IPS-11a (cell line): ENCODE results near the gene KHDRBS2.

Source experiments
- H3K4me3 ChIP-seq: one replicate; pipeline ENCODE4 v1.5.1; 2013; ENCODE audit warnings: low read depth, low read length, control low read depth

The KHDRBS2 gene

DNA sequence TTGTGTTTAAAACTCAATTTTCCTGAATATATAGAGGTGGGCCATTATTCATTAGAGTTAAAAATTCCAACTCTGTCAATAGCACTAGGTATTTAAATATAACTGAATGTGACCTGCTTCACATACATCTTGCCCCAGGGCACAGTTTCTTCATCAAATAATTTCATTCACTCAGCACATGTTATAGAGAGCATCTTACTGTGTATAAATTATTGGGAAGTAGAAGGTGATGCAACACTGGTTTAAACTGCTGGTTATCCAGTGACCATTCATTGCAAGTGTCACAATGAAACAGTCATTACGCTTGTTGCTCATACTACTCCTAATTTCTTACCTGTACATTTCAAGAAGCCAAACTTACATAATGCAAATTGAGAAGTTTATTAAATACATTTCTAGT lies 93.4 kb downstream of the KHDRBS2 start:
- H3K4me3 ChIP-seq: no peak overlapping the region

DNA sequence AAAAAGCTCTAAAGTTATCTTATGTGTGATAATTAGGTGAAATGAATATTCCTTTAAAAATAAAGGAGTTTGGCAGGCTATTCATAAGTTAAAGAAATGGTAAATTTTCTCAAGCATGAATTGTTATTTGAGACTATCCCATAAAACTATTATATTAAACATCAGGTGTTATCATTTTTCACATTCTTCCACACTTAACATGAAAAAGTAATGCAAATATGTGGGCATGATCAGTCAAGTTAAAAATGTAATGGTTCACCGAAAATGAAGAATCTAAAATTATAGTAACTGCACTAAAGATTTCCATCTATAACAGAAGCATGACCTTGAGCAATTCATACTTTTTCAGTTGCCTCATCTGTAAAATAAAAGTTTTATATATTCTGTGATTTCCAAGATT lies 110.8 kb downstream of the KHDRBS2 start:
- H3K4me3 ChIP-seq: no peak overlapping the region

DNA sequence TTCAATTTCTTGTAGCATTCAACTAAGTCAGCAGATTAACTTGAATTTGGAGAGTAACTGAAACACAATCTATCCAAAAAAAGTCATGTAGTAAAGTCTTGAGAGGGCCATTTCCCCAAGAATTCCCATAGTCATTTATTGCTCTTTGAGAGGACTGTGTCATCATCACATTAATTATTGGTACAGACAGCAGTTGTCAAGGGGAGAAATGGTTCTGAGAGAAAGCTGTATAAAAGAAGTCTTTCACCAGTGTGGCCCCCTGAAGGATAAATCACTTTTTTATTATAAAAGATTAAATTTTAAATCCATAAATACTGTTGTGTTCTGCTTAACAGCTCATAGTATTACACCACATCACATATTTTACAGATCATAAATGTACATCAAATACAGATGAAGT lies 111.5 kb downstream of the KHDRBS2 start:
- no peak overlapping the region for H3K4me3 ChIP-seq

DNA sequence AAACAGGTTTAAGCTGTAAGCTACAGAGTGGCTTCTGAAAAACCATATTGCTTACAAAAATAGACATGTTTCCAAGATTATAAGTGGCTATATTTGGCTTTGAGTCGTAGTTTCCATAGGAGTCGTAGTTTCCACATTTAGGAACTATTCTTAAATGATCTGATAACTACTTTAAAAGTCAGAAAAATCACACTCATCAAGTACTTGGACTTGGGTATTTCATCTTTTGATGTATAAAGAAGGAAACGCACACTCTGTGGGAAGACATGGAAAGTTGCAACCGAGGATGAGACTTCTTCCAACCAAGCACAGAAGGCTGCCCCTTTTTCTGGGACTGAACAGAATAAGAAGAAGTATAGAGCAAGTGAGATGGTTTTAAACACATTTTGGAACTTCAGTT lies 118.3 kb downstream of the KHDRBS2 start:
- H3K4me3 ChIP-seq: no peak overlapping the region

DNA sequence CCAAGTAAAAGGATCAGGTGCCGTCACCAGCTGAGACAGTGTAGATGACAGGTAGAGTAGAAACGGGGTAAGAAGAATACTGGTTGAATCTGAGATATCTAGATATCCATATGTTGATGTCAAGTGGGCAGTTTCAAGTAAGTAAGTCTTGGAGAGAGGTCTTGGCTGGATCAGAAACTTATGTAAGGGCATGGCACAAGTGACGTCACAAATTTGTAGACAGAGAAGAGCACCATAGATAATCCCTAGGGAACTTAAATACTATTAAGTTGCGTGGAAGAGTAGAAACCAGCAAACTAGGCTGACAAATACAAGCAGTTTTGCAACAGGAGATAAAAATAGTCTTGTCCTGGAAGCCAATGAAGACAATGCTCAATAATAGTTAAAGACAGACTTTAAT lies 123.2 kb downstream of the KHDRBS2 start:
- no peak overlapping the region for H3K4me3 ChIP-seq

DNA sequence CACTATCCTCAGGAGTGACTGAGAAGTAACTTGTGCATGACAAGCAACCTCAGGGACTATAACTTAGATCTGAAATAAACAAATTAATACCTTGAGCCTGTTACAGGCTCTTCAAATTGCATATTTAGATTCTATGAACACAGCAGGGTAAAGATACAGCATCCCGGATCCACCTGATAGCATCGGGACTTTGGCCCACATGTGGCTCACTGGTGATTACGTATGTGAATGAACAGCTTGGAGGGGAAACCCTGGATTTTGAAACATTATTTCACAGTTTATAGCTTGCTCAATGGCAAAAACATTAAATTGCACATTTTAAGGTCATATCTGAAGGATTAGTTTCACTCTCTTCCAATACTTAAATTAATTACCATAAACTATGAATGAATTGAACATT lies 133.2 kb downstream of the KHDRBS2 start:
- no peak overlapping the region for H3K4me3 ChIP-seq

DNA sequence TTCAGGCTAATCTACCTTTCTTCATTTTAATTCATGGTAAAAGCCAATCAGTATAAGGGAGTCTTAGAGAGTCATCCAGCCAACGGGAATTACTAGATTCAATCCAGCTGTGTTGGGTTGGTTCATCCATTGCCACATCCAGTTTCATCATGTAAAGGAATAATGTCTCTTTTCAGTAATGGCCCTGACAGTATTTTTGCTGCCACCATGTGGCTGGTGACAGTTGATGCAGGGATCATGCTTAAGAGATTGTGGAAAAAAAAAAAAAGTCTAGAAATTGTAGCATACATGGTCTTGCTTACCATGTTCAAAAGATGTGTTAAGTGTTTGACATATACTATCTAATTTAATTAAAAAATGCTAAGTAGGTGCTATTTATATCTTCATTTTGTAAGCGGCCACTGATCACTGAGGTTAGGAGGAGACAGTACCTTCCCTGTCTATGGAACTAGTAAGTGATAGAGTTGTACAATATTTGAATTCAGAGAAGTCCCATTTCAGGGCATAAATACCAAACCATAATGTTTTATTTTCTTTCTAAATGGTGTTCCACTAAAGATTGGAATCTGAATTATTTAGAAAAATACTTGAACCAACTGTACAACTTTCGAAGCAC lies 135.9 kb downstream of the KHDRBS2 start:
- H3K4me3 ChIP-seq: no peak overlapping the region

DNA sequence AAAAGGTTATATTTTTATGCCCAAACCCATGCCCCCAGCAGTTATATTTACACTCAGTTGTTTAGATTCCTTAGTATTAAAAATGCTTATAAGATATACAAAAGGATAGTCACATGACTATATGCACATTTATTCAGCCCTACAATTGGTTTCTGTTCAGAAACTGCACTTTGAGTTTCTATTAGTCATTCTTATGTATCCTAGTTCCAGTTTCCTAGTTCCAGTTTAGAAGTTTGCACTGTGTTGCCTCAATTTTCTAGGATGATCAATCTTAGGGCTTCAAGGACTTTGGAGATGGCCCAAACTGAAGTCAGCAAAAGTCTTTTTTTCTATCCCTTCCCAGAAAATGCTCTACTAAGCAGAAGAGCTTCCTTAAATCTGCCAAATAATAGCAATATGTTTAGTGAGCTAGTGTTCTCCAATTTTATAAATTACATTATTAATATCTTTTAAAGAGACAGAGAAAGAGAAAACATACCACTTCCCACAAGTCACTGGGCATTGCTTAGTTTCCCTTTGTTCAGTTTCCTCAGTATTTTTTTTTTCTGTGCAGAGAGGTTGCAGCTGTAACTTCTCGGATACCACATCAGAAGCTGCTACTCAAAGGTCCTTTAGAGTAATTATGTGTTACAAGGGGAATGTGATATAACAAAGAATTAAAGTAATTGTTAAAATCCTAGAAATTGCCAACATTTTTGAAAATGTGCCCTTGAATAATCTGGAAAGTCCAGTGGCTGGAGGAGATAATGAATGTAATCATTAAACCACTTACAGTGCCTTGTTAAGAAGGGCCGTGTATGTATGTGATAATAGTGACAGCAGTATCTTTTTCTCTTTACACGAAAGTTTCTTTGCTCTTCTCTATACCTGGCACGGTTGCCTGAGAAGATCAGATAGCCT lies 138.8 kb downstream of the KHDRBS2 start:
- no peak overlapping the region for H3K4me3 ChIP-seq

DNA sequence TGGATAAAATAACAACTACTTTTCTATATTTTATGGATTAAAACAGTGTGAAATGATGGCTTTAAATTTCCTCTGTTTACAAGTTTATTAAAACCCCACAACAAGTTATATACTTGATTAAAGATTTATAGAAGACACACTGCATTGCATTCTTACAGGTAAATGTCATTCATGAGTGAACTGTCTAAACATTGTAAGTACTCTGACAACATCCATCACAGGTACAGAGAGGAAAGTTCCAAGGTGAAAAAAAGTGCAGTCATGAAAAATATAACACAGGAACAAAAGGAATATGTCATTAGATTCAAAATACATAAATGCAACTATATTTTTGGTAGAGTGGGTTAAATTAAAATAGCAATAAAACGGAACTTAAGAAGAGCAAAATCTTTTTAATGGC lies 156.9 kb downstream of the KHDRBS2 start:
- H3K4me3 ChIP-seq: no peak overlapping the region

DNA sequence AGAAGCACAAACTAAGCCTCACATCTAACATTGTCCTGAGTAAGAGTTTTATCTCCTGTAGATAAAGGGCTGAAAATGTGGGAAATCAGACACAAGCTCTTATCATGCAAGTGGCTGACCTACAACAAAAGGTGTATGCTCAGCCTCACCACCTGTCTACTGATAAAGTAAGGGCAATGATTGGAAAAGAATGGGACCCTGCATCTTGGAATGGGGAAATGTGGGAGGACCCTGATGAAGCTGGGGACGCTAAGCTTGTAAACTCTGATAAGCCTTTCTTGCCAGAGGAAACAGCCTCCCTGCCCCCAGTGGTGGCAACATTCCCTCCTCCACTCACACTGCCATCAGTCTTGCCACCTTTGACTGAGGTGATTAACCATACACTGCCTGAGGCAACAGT lies 166.6 kb downstream of the KHDRBS2 start:
- no peak overlapping the region for H3K4me3 ChIP-seq

DNA sequence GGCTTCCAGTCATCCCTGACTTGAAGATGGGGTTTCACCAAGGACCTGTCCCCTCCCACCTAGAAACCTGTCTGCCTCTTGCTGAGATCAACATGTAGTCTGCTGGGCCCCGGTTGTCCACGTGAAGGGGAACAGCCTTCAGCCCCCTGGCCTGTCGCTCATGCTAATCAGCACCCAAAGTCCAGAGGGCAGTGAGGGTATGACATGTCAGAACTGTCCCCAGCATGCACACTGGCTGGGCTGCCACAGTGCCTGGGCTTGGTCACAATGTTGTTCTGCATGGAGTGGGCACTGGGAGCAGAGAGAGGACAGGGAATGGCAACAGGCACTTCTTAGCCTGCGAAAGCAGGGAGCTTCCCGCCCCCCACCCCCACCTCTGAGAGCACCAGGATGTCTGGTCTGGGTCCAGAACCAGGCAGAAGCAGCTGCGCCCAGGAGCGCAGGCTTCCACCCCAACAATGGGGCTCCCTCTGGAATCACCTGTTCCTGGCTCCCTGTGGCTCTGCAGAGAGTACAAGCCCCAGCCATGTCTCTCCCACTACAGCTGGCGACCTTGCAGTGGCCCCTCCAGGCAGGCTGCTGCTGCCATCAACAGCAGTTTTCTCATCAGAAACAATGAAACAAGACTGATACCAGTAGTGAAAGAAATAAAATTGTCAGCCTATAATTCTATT lies 182.7 kb downstream of the KHDRBS2 start:
- no peak overlapping the region for H3K4me3 ChIP-seq

DNA sequence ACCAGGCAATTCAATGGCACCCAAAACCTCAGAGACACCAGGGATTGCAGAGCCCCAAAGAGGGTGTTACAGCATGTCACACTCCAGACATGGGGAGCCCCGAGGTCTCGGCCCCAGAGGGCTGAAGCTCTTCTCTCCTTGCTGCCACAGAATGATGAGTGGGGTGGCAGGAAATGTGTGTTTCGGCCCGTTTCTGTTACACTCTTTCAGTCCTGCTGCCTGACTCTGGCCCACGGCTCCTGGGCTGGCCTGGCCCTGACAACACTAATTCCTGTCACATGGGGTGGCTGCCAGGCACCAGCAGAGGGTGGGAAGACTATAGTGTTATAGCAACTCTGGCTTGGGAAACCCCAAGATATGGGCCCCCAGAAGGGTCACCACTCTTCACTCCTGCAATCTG lies 183.6 kb downstream of the KHDRBS2 start:
- H3K4me3 ChIP-seq: no peak overlapping the region

DNA sequence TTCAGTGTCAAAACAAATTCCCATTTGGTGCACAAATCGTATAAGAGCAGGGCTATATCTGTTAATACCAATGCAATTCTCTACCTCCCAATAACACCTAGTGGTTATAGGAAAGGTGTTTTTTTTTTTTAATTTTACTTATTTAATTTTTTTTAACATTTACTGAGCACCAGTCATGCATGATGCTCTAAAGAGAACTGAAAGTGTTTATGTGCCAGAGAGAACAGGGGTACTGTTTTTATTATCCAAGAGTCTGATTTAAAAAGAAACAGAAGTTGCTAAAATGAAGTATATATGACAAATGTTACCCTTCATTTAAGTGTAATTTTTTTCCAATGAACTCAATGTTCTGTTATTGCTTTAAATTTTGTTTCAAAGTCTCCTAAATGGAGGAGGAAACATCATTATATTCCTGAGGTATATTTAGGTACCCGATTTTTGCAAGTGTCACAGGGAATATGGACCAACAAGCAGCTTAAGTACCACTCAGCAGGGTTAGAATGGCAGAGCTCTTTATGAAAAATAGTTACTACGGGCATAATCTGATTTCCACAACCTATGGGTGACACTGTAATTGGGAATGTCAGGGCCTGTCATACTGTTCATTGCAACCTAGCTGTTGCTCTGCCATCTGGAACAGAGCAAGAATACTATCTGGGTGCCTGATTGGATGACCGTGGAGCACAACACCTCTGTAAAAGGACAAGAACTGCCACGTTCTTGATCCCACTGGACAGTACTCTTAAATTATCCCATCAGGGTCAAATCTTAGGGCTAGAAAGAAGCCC lies 195.4 kb downstream of the KHDRBS2 start:
- H3K4me3 ChIP-seq: no peak overlapping the region

DNA sequence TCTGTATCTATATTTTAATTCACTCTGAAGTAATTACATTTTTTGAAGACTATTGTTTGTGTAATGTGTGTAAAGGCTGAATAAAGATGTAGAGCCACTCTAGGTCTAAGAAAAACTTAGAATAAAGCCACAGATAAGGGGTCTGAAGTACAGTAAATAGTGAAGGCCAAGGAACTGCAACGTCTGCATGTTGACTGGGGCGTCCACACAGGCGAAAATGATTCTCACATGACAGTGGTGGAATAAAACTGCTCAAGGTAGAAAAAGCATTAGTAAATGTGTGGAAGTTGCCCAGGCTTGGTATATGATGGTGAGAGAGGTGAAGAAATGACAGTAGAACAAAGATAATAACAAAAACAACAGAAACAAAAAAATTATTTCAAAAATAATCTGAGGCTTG lies 196.2 kb downstream of the KHDRBS2 start:
- no peak overlapping the region for H3K4me3 ChIP-seq

DNA sequence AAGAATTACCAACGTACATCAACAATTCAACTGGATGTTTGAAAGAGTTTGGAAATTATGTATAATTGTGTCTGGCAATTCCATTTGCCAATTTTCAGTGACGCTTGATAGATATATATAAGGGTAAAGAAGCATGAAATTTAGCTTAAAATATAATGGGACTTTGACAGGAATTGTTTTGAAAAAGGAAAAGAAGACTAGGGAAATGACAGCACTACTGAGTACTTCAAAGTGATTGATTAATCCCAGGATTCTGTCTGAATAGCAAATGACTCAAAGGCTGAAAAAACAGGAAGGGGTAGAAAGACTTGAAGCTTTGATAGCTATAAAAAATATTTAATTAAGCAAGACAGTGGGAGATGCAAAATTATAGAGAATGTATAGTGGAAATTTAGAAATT lies 200.0 kb downstream of the KHDRBS2 start:
- no peak overlapping the region for H3K4me3 ChIP-seq

DNA sequence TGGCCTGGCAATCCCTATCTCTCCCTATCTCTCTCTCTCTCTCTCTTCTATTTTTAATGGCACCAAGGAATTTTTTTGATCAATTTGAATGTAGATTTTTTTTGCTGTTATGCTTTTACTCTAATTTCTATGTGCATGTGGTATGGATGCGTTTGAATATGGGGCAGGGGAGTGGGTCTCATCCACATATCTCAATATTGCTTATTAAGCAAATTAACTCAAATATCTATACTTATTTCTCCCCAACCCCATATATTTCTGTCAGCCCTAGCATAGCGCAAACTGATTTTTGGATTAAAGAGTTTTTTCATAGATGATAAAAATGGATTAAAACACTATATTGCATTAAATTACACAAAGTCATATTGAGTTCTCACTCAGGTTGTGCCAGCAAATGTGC lies 210.2 kb downstream of the KHDRBS2 start:
- no peak overlapping the region for H3K4me3 ChIP-seq

DNA sequence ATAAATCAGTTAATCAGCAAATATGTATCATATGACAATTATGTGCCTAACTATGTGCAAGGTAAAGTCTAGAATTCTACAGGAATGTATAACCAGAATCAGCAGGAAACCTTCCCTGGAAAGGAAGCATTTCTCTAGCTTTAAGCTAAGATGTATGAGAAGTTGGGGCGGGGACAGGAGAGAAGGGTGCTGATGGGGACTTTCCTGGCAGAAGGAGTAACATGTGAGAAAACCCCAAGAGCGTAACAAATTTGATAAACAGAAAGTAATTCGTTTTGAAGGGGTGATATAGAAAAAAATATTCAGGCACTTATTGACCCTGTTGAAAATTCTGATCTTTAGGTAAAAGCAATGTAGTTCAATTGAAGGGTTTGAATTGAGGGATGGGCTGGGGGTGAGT lies 226.1 kb downstream of the KHDRBS2 start:
- no peak overlapping the region for H3K4me3 ChIP-seq

DNA sequence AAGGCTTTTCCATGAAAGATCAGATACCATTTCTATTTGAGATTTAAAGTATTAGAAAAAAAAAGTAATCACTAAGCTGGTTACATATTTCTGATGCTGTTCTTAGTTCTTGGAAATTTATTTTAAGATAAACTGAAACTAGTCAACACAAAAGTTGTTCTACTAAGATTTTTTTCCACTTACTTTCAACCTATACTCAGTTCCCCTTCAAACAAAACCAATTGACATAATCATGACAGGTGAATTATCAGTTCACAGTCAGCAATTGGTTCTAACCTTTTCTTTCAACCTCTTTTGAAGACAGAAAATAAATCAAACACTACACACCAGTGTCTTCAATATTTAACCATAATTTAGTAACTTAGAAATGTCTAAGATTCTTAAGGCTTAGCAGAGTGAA lies 228.7 kb downstream of the KHDRBS2 start:
- H3K4me3 ChIP-seq: no peak overlapping the region

DNA sequence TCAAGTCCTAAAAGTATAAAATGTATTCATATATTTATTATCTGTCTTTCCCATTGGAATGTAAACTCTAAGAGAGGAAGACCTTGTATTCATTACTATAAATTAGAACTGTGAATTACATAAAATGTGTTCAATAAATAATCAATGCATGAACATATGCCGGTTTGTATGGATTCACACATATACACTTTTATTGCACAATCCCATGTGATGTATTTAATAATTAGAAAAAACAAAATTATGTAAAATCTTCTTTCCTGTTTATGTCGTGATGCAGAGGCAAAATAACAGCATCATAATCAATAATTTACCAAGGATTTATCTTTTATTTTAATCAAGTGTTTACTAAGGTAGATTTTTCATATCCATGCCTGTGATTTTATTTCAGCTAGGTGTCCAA lies 240.5 kb downstream of the KHDRBS2 start:
- H3K4me3 ChIP-seq: no peak overlapping the region

DNA sequence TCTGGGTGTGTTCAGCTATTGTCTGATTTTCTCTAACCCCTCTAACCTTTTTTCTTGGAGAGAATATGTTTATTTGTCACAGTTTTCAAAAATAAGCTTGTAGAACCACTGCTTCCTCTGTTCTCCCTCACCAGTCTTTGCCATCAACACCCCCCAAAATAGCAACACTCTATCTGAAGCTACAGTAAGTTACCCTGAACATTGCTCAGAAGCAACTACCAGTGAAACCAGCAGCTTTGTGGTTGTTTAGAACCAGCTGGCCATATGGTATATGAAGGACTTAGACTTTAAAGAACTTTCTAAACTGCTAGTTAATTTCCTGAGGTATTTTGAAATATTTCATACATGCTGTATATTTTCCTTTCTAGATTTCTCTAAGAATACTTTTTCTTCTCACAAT lies 242.9 kb downstream of the KHDRBS2 start:
- H3K4me3 ChIP-seq: no peak overlapping the region

DNA sequence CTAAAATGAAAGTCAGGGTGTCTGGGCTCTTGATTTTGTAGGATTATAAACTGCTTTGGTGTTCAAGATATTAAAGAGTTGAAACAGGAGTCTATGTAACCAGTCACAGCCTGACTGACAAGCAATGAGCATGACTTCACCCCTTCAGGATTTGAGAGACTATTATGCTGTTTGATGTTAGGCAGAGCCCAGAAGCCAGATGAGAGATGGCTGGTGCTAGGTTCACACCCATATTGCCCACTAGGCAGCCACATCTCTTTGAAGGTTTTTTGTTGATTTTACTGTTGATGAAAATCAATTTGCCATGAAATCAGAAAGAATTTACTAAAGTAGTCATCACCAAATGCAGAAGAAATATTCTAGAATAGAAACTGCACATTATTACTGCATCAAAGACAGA lies 243.6 kb downstream of the KHDRBS2 start:
- no peak overlapping the region for H3K4me3 ChIP-seq
